ENCODE results near the gene PSMD1.

PSMD1 gene

GRCh38 chr2:231181860-231182512 lies 125.3 kb downstream of the PSMD1 start:
- Histone ChIP-seq H3K27me3 (replicated peaks; ENCODE audit: control insufficient read depth, insufficient read depth, low read length, poor library complexity, severe bottlenecking) (no peaks in the 10 kb centered on the region), H3K4me1 (ENCODE audit: control insufficient read depth, insufficient read depth, low read length, poor library complexity, severe bottlenecking) (no peaks in the 10 kb centered on the region), H3K36me3 (ENCODE audit: control insufficient read depth, insufficient read depth, low read length) (no peaks in the 10 kb centered on the region), H3K27ac (ENCODE audit: insufficient read depth, low read length, poor library complexity, severe bottlenecking) (no peak overlapping the region), H3K4me3 (ENCODE audit: insufficient read depth, low read depth, low read length, poor library complexity, severe bottlenecking) (no peak overlapping the region), H3K9me3 (ENCODE audit: control insufficient read depth, low read length) (no peaks in the 10 kb centered on the region)
- no peak for DNase-seq

- Histone ChIP-seq H3K27me3 (replicated peaks; ENCODE audit: control insufficient read depth, insufficient read depth, low read length, poor library complexity, severe bottlenecking) (no peaks in the 10 kb centered on the region), H3K4me3 (ENCODE audit: insufficient read depth, low read depth, low read length, poor library complexity, severe bottlenecking) (no peak overlapping the region), H3K9me3 (ENCODE audit: control insufficient read depth, low read length) (no peaks in the 10 kb centered on the region), H3K4me1 (ENCODE audit: control insufficient read depth, insufficient read depth, low read length, poor library complexity, severe bottlenecking) (no peaks in the 10 kb centered on the region), H3K27ac (ENCODE audit: insufficient read depth, low read length, poor library complexity, severe bottlenecking) (no peak overlapping the region), H3K36me3 (ENCODE audit: control insufficient read depth, insufficient read depth, low read length) (no peaks in the 10 kb centered on the region)
- DNase-seq = no peak
Observed at GRCh38 chr2:231182513-231182899, 125.8 kb downstream of the PSMD1 start.

- Histone ChIP-seq H3K27me3 (replicated peaks; ENCODE audit: control insufficient read depth, insufficient read depth, low read length, poor library complexity, severe bottlenecking) (no peaks in the 10 kb centered on the region), H3K4me1 (ENCODE audit: control insufficient read depth, insufficient read depth, low read length, poor library complexity, severe bottlenecking) (no peaks in the 10 kb centered on the region), H3K36me3 (ENCODE audit: control insufficient read depth, insufficient read depth, low read length) (no peaks in the 10 kb centered on the region), H3K27ac (ENCODE audit: insufficient read depth, low read length, poor library complexity, severe bottlenecking) (no peak overlapping the region), H3K4me3 (ENCODE audit: insufficient read depth, low read depth, low read length, poor library complexity, severe bottlenecking) (no peak overlapping the region), H3K9me3 (ENCODE audit: control insufficient read depth, low read length) (no peaks in the 10 kb centered on the region)
- no peak for DNase-seq
Observed at GRCh38 chr2:231183851-231184250, 127.2 kb downstream of the PSMD1 start.

- H3K27me3 ChIP-seq (replicated peaks; ENCODE audit: control insufficient read depth, insufficient read depth, low read length, poor library complexity, severe bottlenecking) = no peaks in the 10 kb centered on the region
- no peaks in the 10 kb centered on the region for H3K9me3 ChIP-seq (ENCODE audit: control insufficient read depth, low read length)
- H3K27ac ChIP-seq (ENCODE audit: insufficient read depth, low read length, poor library complexity, severe bottlenecking) = no peak overlapping the region
- H3K36me3 ChIP-seq (ENCODE audit: control insufficient read depth, insufficient read depth, low read length) = no peaks in the 10 kb centered on the region
- DNase-seq = no peak
- no peaks in the 10 kb centered on the region for H3K4me1 ChIP-seq (ENCODE audit: control insufficient read depth, insufficient read depth, low read length, poor library complexity, severe bottlenecking)
- no peak overlapping the region for H3K4me3 ChIP-seq (ENCODE audit: insufficient read depth, low read depth, low read length, poor library complexity, severe bottlenecking)
Observed at GRCh38 chr2:231184319-231184718, 127.7 kb downstream of the PSMD1 start.

GRCh38 chr2:231185050-231185725 lies 128.5 kb downstream of the PSMD1 start:
- H3K27ac ChIP-seq (ENCODE audit: insufficient read depth, low read length, poor library complexity, severe bottlenecking) = no peak overlapping the region
- H3K4me3 ChIP-seq (ENCODE audit: insufficient read depth, low read depth, low read length, poor library complexity, severe bottlenecking) = no peak overlapping the region
- no peaks in the 10 kb centered on the region for H3K36me3 ChIP-seq (ENCODE audit: control insufficient read depth, insufficient read depth, low read length)
- DNase-seq = no peak
- H3K4me1 ChIP-seq (ENCODE audit: control insufficient read depth, insufficient read depth, low read length, poor library complexity, severe bottlenecking) = no peaks in the 10 kb centered on the region
- H3K27me3 ChIP-seq (replicated peaks; ENCODE audit: control insufficient read depth, insufficient read depth, low read length, poor library complexity, severe bottlenecking) = no peaks in the 10 kb centered on the region
- no peaks in the 10 kb centered on the region for H3K9me3 ChIP-seq (ENCODE audit: control insufficient read depth, low read length)

- no peak for DNase-seq
- no peaks in the 10 kb centered on the region for H3K4me1 ChIP-seq (ENCODE audit: control insufficient read depth, insufficient read depth, low read length, poor library complexity, severe bottlenecking)
- H3K27ac ChIP-seq (ENCODE audit: insufficient read depth, low read length, poor library complexity, severe bottlenecking) = no peak overlapping the region
- H3K36me3 ChIP-seq (ENCODE audit: control insufficient read depth, insufficient read depth, low read length) = no peaks in the 10 kb centered on the region
- H3K9me3 ChIP-seq (ENCODE audit: control insufficient read depth, low read length) = no peaks in the 10 kb centered on the region
- no peak overlapping the region for H3K4me3 ChIP-seq (ENCODE audit: insufficient read depth, low read depth, low read length, poor library complexity, severe bottlenecking)
- peaks cover 2% of the 10 kb centered on the region for H3K27me3 ChIP-seq (replicated peaks; ENCODE audit: control insufficient read depth, insufficient read depth, low read length, poor library complexity, severe bottlenecking)
Observed at GRCh38 chr2:231185886-231186285, 129.2 kb downstream of the PSMD1 start.

GRCh38 chr2:231186325-231186724 lies 129.7 kb downstream of the PSMD1 start:
- H3K27ac ChIP-seq (ENCODE audit: insufficient read depth, low read length, poor library complexity, severe bottlenecking) = no peak overlapping the region
- no peak overlapping the region for H3K4me3 ChIP-seq (ENCODE audit: insufficient read depth, low read depth, low read length, poor library complexity, severe bottlenecking)
- DNase-seq = no peak
- peaks cover 2% of the 10 kb centered on the region for H3K27me3 ChIP-seq (replicated peaks; ENCODE audit: control insufficient read depth, insufficient read depth, low read length, poor library complexity, severe bottlenecking)
- no peaks in the 10 kb centered on the region for H3K9me3 ChIP-seq (ENCODE audit: control insufficient read depth, low read length)
- no peaks in the 10 kb centered on the region for H3K4me1 ChIP-seq (ENCODE audit: control insufficient read depth, insufficient read depth, low read length, poor library complexity, severe bottlenecking)
- H3K36me3 ChIP-seq (ENCODE audit: control insufficient read depth, insufficient read depth, low read length) = no peaks in the 10 kb centered on the region

GRCh38 chr2:231187736-231188505 lies 131.3 kb downstream of the PSMD1 start:
- Histone ChIP-seq H3K4me3 (ENCODE audit: insufficient read depth, low read depth, low read length, poor library complexity, severe bottlenecking) (no peak overlapping the region), H3K4me1 (ENCODE audit: control insufficient read depth, insufficient read depth, low read length, poor library complexity, severe bottlenecking) (no peaks in the 10 kb centered on the region), H3K9me3 (ENCODE audit: control insufficient read depth, low read length) (no peaks in the 10 kb centered on the region), H3K36me3 (ENCODE audit: control insufficient read depth, insufficient read depth, low read length) (no peaks in the 10 kb centered on the region), H3K27me3 (replicated peaks; ENCODE audit: control insufficient read depth, insufficient read depth, low read length, poor library complexity, severe bottlenecking) (peaks cover 2% of the 10 kb centered on the region), H3K27ac (ENCODE audit: insufficient read depth, low read length, poor library complexity, severe bottlenecking) (no peak overlapping the region)
- DNase-seq = no peak

GRCh38 chr2:231188506-231189170 lies 132.0 kb downstream of the PSMD1 start:
- Histone ChIP-seq H3K27ac (ENCODE audit: insufficient read depth, low read length, poor library complexity, severe bottlenecking) (no peak overlapping the region), H3K27me3 (replicated peaks; ENCODE audit: control insufficient read depth, insufficient read depth, low read length, poor library complexity, severe bottlenecking) (peaks cover 2% of the 10 kb centered on the region), H3K36me3 (ENCODE audit: control insufficient read depth, insufficient read depth, low read length) (no peaks in the 10 kb centered on the region), H3K4me3 (ENCODE audit: insufficient read depth, low read depth, low read length, poor library complexity, severe bottlenecking) (no peak overlapping the region), H3K9me3 (ENCODE audit: control insufficient read depth, low read length) (no peaks in the 10 kb centered on the region), H3K4me1 (ENCODE audit: control insufficient read depth, insufficient read depth, low read length, poor library complexity, severe bottlenecking) (no peaks in the 10 kb centered on the region)
- no peak for DNase-seq

- H3K4me1 ChIP-seq (ENCODE audit: control insufficient read depth, insufficient read depth, low read length, poor library complexity, severe bottlenecking) = no peaks in the 10 kb centered on the region
- no peaks in the 10 kb centered on the region for H3K36me3 ChIP-seq (ENCODE audit: control insufficient read depth, insufficient read depth, low read length)
- H3K27me3 ChIP-seq (replicated peaks; ENCODE audit: control insufficient read depth, insufficient read depth, low read length, poor library complexity, severe bottlenecking) = peaks cover 2% of the 10 kb centered on the region
- H3K9me3 ChIP-seq (ENCODE audit: control insufficient read depth, low read length) = no peaks in the 10 kb centered on the region
- H3K4me3 ChIP-seq (ENCODE audit: insufficient read depth, low read depth, low read length, poor library complexity, severe bottlenecking) = no peak overlapping the region
- H3K27ac ChIP-seq (ENCODE audit: insufficient read depth, low read length, poor library complexity, severe bottlenecking) = no peak overlapping the region
- DNase-seq = no peak
Observed at GRCh38 chr2:231189171-231189530, 132.5 kb downstream of the PSMD1 start.

All from effector memory CD4-positive, alpha-beta T cell (primary cell).